Measurements from ENCODE around the gene CLCN7. TPM values are rescaled to one million over a fixed set of nuclear protein-coding genes. Genes with fewer than 3 reads are reported as not detected.

CLCN7 gene
- total RNA-seq, 1 experiment from 2014 or later: 60.0 TPM

GRCh38 chr16:1450218-1450617, 24.6 kb downstream of the CLCN7 start:
- Mint-ChIP-seq H3K36me3 (ENCODE audit: insufficient read depth, unreplicated experiment) (peaks cover 21% of the 10 kb centered on the region), H3K27ac (ENCODE audit: low read depth, unreplicated experiment) (no peak overlapping the region), H3K4me1 (ENCODE audit: insufficient read depth, unreplicated experiment) (no peaks in the 10 kb centered on the region), H3K27me3 (ENCODE audit: insufficient read depth, unreplicated experiment) (no peaks in the 10 kb centered on the region), H3K4me3 (ENCODE audit: unreplicated experiment) (no peak overlapping the region), H3K9me3 (ENCODE audit: unreplicated experiment) (no peaks in the 10 kb centered on the region)
- intact Hi-C loops (cut with micrococcal nuclease): no loop called here
- ChIA-PET CTCF (no interaction called here), POLR2A (no interaction called here)
- no peak for TF ChIP-seq CTCF (IDR thresholded peaks at IDR 0.05; ENCODE audit: unreplicated experiment)
- DNase-seq (ENCODE audit: unreplicated experiment): no peak
- no TSS peak for BruUV-seq (replicated peaks)

GRCh38 chr16:1449201-1449788, 25.5 kb downstream of the CLCN7 start:
- ChIA-PET POLR2A (no interaction called here), CTCF (no interaction called here)
- DNase-seq (ENCODE audit: unreplicated experiment): no peak
- H3K9me3 Mint-ChIP-seq (ENCODE audit: unreplicated experiment): no peaks in the 10 kb centered on the region
- no peak for TF ChIP-seq CTCF (IDR thresholded peaks at IDR 0.05; ENCODE audit: unreplicated experiment)
- intact Hi-C loops (cut with micrococcal nuclease): no loop called here
- BruUV-seq (replicated peaks): no TSS peak
- peaks cover 17% of the 10 kb centered on the region for H3K36me3 Mint-ChIP-seq (ENCODE audit: insufficient read depth, unreplicated experiment)
- H3K4me1 Mint-ChIP-seq (ENCODE audit: insufficient read depth, unreplicated experiment): no peaks in the 10 kb centered on the region
- H3K27me3 Mint-ChIP-seq (ENCODE audit: insufficient read depth, unreplicated experiment): no peaks in the 10 kb centered on the region
- H3K27ac Mint-ChIP-seq (ENCODE audit: low read depth, unreplicated experiment): no peak overlapping the region
- no peak overlapping the region for H3K4me3 Mint-ChIP-seq (ENCODE audit: unreplicated experiment)

GRCh38 chr16:1448536-1449116, 26.2 kb downstream of the CLCN7 start:
- Mint-ChIP-seq H3K27me3 (ENCODE audit: insufficient read depth, unreplicated experiment) (no peaks in the 10 kb centered on the region), H3K27ac (ENCODE audit: low read depth, unreplicated experiment) (no peak overlapping the region), H3K4me3 (ENCODE audit: unreplicated experiment) (no peak overlapping the region), H3K4me1 (ENCODE audit: insufficient read depth, unreplicated experiment) (no peaks in the 10 kb centered on the region), H3K36me3 (ENCODE audit: insufficient read depth, unreplicated experiment) (peaks cover 15% of the 10 kb centered on the region), H3K9me3 (ENCODE audit: unreplicated experiment) (no peaks in the 10 kb centered on the region)
- POLR2A ChIA-PET: no interaction called here
- TF ChIP-seq CTCF (IDR thresholded peaks at IDR 0.05; ENCODE audit: unreplicated experiment): no peak
- no TSS peak for BruUV-seq (replicated peaks)
- CTCF ChIA-PET: no interaction called here
- intact Hi-C loops (cut with micrococcal nuclease): no loop called here
- no peak for DNase-seq (ENCODE audit: unreplicated experiment)

GRCh38 chr16:1447965-1448364, 26.9 kb downstream of the CLCN7 start:
- BruUV-seq (replicated peaks): no TSS peak
- Mint-ChIP-seq H3K4me1 (ENCODE audit: insufficient read depth, unreplicated experiment) (no peaks in the 10 kb centered on the region), H3K36me3 (ENCODE audit: insufficient read depth, unreplicated experiment) (peaks cover 12% of the 10 kb centered on the region), H3K27me3 (ENCODE audit: insufficient read depth, unreplicated experiment) (no peaks in the 10 kb centered on the region), H3K4me3 (ENCODE audit: unreplicated experiment) (no peak overlapping the region), H3K9me3 (ENCODE audit: unreplicated experiment) (no peaks in the 10 kb centered on the region), H3K27ac (ENCODE audit: low read depth, unreplicated experiment) (no peak overlapping the region)
- no peak for DNase-seq (ENCODE audit: unreplicated experiment)
- POLR2A ChIA-PET: interaction anchor here (0.6 kb wide), 1 partner anchor 15 kb away, joined by 3 read pairs; no protein-coding TSS in a partner anchor
- intact Hi-C loops (cut with micrococcal nuclease): no loop called here
- TF ChIP-seq CTCF (IDR thresholded peaks at IDR 0.05; ENCODE audit: unreplicated experiment): no peak
- CTCF ChIA-PET: no interaction called here
